ENCODE data around the gene STAG1.
"Not testable (repeated sequence)": the region's sequence is repeated elsewhere in the genome, so short reads cannot be mapped to it uniquely, and the experiment has no call there.

STAG1 gene

GRCh38 chr3:136752172-136752421 lies at the start of gene STAG1:
Gene STAG1 (minus strand): TSS chr3:136752378. CDS start chr3:136630898, 121,480 bp downstream.
- H3K9me3 Mint-ChIP-seq, result no peaks in the 10 kb centered on the region
- H3K27me3 Mint-ChIP-seq, result no peaks in the 10 kb centered on the region
- H3K4me1 Mint-ChIP-seq, result peaks cover 43% of the 10 kb centered on the region
- no peak for ATAC-seq
- H3K27ac Mint-ChIP-seq, result peak within 1 kb of the TSS; percentile 95
- H3K4me3 Mint-ChIP-seq, result peak within 1 kb of the TSS; percentile 91
- no peaks in the 10 kb centered on the region for H3K36me3 Mint-ChIP-seq

- not testable (repeated sequence) for H3K27me3 Mint-ChIP-seq, H3K4me1 Mint-ChIP-seq, ATAC-seq, H3K9me3 Mint-ChIP-seq, H3K36me3 Mint-ChIP-seq, H3K4me3 Mint-ChIP-seq, H3K27ac Mint-ChIP-seq
Measured at GRCh38 chr3:136801146-136801545, 49.0 kb upstream of the STAG1 start.

- no peak overlapping the region for H3K27ac Mint-ChIP-seq
- H3K4me3 Mint-ChIP-seq, result no peak overlapping the region
- H3K4me1 Mint-ChIP-seq, result peaks cover 6% of the 10 kb centered on the region
Measured at GRCh38 chr3:136792556-136793330, 40.6 kb upstream of the STAG1 start.

GRCh38 chr3:136790786-136791185 lies 38.6 kb upstream of the STAG1 start:
- H3K9me3 Mint-ChIP-seq, result no peaks in the 10 kb centered on the region
- no peak overlapping the region for H3K4me3 Mint-ChIP-seq
- ATAC-seq, result no peak
- peaks cover 20% of the 10 kb centered on the region for H3K27me3 Mint-ChIP-seq
- H3K36me3 Mint-ChIP-seq, result no peaks in the 10 kb centered on the region
- H3K4me1 Mint-ChIP-seq, result peaks cover 6% of the 10 kb centered on the region
- no peak overlapping the region for H3K27ac Mint-ChIP-seq

More at GRCh38 chr3:136792556-136793330, 40.6 kb upstream of the STAG1 start:
- Mint-ChIP-seq H3K9me3 (no peaks in the 10 kb centered on the region), H3K36me3 (no peaks in the 10 kb centered on the region), H3K27me3 (peaks cover 20% of the 10 kb centered on the region)
- ATAC-seq, result no peak

- Mint-ChIP-seq H3K4me3 (no peak overlapping the region), H3K27ac (no peak overlapping the region), H3K36me3 (no peaks in the 10 kb centered on the region), H3K27me3 (peaks cover 17% of the 10 kb centered on the region), H3K9me3 (no peaks in the 10 kb centered on the region), H3K4me1 (peaks cover 6% of the 10 kb centered on the region)
- no peak for ATAC-seq
Measured at GRCh38 chr3:136789976-136790375, 37.8 kb upstream of the STAG1 start.

- Mint-ChIP-seq H3K4me1 (no peaks in the 10 kb centered on the region), H3K4me3 (no peak overlapping the region), H3K27me3 (peaks cover 5% of the 10 kb centered on the region), H3K27ac (no peak overlapping the region), H3K9me3 (no peaks in the 10 kb centered on the region), H3K36me3 (no peaks in the 10 kb centered on the region)
- ATAC-seq, result no peak
Measured at GRCh38 chr3:136788154-136788553, 36.0 kb upstream of the STAG1 start.

GRCh38 chr3:136787349-136787748 lies 35.2 kb upstream of the STAG1 start:
- Mint-ChIP-seq H3K9me3 (no peaks in the 10 kb centered on the region), H3K36me3 (no peaks in the 10 kb centered on the region), H3K27ac (peak overlapping the region; percentile 15), H3K4me1 (no peaks in the 10 kb centered on the region), H3K27me3 (peaks cover 5% of the 10 kb centered on the region), H3K4me3 (no peak overlapping the region)
- ATAC-seq, result peak; percentile 58

- H3K27me3 Mint-ChIP-seq, result no peaks in the 10 kb centered on the region
- H3K27ac Mint-ChIP-seq, result no peak overlapping the region
- H3K9me3 Mint-ChIP-seq, result no peaks in the 10 kb centered on the region
- H3K4me1 Mint-ChIP-seq, result no peaks in the 10 kb centered on the region
- ATAC-seq, result no peak
- no peak overlapping the region for H3K4me3 Mint-ChIP-seq
- no peaks in the 10 kb centered on the region for H3K36me3 Mint-ChIP-seq
Measured at GRCh38 chr3:136783708-136784191, 31.6 kb upstream of the STAG1 start.

- Mint-ChIP-seq H3K9me3 (no peaks in the 10 kb centered on the region), H3K4me3 (no peak overlapping the region), H3K4me1 (no peaks in the 10 kb centered on the region), H3K36me3 (no peaks in the 10 kb centered on the region), H3K27ac (no peak overlapping the region), H3K27me3 (no peaks in the 10 kb centered on the region)
- ATAC-seq, result no peak
Measured at GRCh38 chr3:136780741-136781140, 28.6 kb upstream of the STAG1 start.

GRCh38 chr3:136778865-136779264 lies 26.7 kb upstream of the STAG1 start:
- Mint-ChIP-seq H3K4me3 (no peak overlapping the region), H3K9me3 (peaks cover 2% of the 10 kb centered on the region), H3K27me3 (no peaks in the 10 kb centered on the region), H3K4me1 (no peaks in the 10 kb centered on the region), H3K27ac (no peak overlapping the region), H3K36me3 (no peaks in the 10 kb centered on the region)
- no peak for ATAC-seq

GRCh38 chr3:136772709-136773108 lies 20.5 kb upstream of the STAG1 start:
- ATAC-seq, result no peak
- Mint-ChIP-seq H3K36me3 (no peaks in the 10 kb centered on the region), H3K4me3 (no peak overlapping the region), H3K27me3 (no peaks in the 10 kb centered on the region), H3K27ac (no peak overlapping the region), H3K9me3 (peaks cover 2% of the 10 kb centered on the region), H3K4me1 (no peaks in the 10 kb centered on the region)

- Mint-ChIP-seq H3K9me3 (peaks cover 14% of the 10 kb centered on the region), H3K4me1 (peaks cover 19% of the 10 kb centered on the region), H3K27ac (peak overlapping the region; percentile 21)
- ATAC-seq, H3K4me3 Mint-ChIP-seq, H3K36me3 Mint-ChIP-seq, H3K27me3 Mint-ChIP-seq: not testable (repeated sequence)
Measured at GRCh38 chr3:136758160-136759102, 6.3 kb upstream of the STAG1 start.

GRCh38 chr3:136755192-136755591 lies 3.0 kb upstream of the STAG1 start:
- H3K27me3 Mint-ChIP-seq, result no peaks in the 10 kb centered on the region
- H3K27ac Mint-ChIP-seq, result no peak overlapping the region
- peaks cover 3% of the 10 kb centered on the region for H3K9me3 Mint-ChIP-seq
- ATAC-seq, result no peak
- H3K4me1 Mint-ChIP-seq, result peaks cover 33% of the 10 kb centered on the region
- H3K36me3 Mint-ChIP-seq, result no peaks in the 10 kb centered on the region
- peak overlapping the region; percentile 3 for H3K4me3 Mint-ChIP-seq

- Mint-ChIP-seq H3K27me3 (no peaks in the 10 kb centered on the region), H3K36me3 (no peaks in the 10 kb centered on the region), H3K4me3 (peak overlapping the region; percentile 91), H3K4me1 (peaks cover 46% of the 10 kb centered on the region), H3K27ac (peak overlapping the region; percentile 95), H3K9me3 (peaks cover 2% of the 10 kb centered on the region)
- ATAC-seq, result no peak
Measured at GRCh38 chr3:136753326-136753939, 1.3 kb upstream of the STAG1 start.
